Right ventricle myocardium superior (tissue), 1 donor: ENCODE data around the gene TMEM72. TPM values are rescaled to one million over a fixed set of nuclear protein-coding genes. Genes with fewer than 3 reads are reported as not detected.
"Not testable (repeated sequence)": the region's sequence is repeated elsewhere in the genome, so short reads cannot be mapped to it uniquely, and the experiment has no call there.

ENCODE experiments used
- ATAC-seq: fragments of 200-7000 bp; cut with Tn5 transposase; one replicate; pipeline ENCODE4 v1.9.1; 2020; ENCODE audit warnings: mild to moderate bottlenecking; ENCODE audit not compliant: poor library complexity
- DNase-seq: peaks from one replicate; pipeline ENCODE4 v3.0.0-alpha.2; 2020
- intact Hi-C: fragments of 100-400 bp; cut with DNase I; formaldehyde crosslinking; loops from one replicate; pipeline ENCODE4 v1.11.2; 2022
- long read RNA-seq: library from polyadenylated mRNA; unstranded; transcript quantifications from one replicate; pipeline ENCODE4 v2.0.0, GENCODE V29; 2021
- total RNA-seq: library from RNA; stranded (reverse); fragmentation: NEBNext Ultra II Directional; extraction: Animal tissue kit (Norgen Biotek cat#: 25700); gene quantifications from one replicate; pipeline ENCODE4 v1.2.1, GENCODE V29; 2021
- donor health status: DM: no; HTN: yes; CAD: no; lungs with severe emphysema.

Gene TMEM72
- total RNA-seq, result not detected
- long read RNA-seq, result 0 reads

DNA sequence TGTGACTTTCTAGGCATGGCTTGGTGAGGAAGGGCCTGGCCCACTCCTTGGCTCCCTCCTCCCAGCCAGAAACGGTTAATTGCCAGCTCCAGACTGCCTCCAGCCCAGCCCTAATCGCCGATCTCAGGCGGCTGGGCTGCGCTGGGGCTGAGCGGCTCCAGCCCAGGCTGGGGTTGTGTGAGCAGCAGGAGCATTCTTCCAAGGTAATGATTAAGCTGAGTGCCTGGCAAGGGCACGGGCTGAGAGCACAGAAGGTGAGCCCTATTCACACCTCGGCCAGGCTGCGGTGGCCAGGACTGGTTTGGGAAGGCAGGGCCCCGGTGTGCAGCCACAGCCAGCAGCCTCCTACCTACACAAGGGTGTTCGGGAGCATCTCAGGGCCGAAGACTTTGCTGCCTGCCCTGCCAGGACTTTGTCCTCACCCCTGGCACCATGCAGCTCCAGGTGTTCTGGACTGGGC lies at the start of gene TMEM72:
TMEM72 (plus strand) TSS at position 257 of the 460 bp plus-strand sequence; CDS start at position 433, 176 bp downstream.
- peak; percentile 85 for ATAC-seq
- intact Hi-C loops, result no loop called here
- DNase-seq, result no peak

- intact Hi-C loops, result no loop called here
- ATAC-seq, result no peak
- no peak for DNase-seq
These were observed 49.0 kb upstream of the TMEM72 start for GRCh38 chr10:44862006-44862751.

DNA sequence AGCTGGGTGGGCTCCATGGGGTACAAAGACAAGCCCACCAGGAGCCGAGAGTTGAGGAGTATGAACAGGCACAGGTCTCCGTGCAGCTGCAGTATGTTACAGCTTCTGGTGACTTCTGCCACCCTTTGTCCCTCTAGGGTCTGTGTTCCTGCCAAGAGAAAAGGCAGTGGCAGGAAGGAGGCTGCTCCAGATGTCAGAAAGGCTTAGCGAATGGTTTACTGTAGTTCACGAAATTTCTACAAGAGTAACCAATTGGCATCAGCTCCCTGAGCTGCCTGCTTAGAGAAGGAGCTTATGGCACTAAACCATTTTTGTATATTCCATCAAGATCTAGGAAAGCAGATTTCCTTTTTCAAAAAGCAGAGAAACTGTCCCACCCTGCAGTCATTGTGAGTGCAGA lies 48.2 kb upstream of the TMEM72 start:
- intact Hi-C loops, result no loop called here
- DNase-seq, result no peak
- no peak for ATAC-seq

- no peak for ATAC-seq
- DNase-seq, result no peak
- intact Hi-C loops, result loop anchor here (2.0 kb wide), 1 partner anchor 1191 kb away; no protein-coding TSS in a partner anchor
These were observed 47.6 kb upstream of the TMEM72 start for GRCh38 chr10:44863344-44864047.

DNA sequence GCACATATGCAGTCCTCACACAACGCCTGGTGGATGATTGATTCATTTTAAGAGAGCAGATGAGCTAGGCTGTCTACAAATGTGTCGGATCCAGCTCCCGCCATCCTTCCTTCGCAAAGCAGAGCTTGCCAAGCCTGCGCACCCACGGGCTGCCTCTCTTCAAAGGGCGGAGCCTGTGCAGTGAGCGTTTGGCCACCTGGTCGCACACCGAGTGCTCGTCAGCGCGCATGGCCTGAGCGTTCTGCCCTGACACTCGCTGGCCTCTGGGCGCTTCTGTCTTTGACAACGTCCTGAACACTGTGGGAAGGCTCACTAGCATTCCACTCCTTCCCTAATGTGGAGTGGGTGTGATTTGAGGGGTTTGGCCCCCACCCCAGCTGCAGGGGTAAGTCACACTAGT lies 47.1 kb upstream of the TMEM72 start:
- intact Hi-C loops, result loop anchor here (2.0 kb wide), 1 partner anchor 1191 kb away; no protein-coding TSS in a partner anchor
- ATAC-seq (peak; percentile 54), DNase-seq (peak; percentile 52)

DNA sequence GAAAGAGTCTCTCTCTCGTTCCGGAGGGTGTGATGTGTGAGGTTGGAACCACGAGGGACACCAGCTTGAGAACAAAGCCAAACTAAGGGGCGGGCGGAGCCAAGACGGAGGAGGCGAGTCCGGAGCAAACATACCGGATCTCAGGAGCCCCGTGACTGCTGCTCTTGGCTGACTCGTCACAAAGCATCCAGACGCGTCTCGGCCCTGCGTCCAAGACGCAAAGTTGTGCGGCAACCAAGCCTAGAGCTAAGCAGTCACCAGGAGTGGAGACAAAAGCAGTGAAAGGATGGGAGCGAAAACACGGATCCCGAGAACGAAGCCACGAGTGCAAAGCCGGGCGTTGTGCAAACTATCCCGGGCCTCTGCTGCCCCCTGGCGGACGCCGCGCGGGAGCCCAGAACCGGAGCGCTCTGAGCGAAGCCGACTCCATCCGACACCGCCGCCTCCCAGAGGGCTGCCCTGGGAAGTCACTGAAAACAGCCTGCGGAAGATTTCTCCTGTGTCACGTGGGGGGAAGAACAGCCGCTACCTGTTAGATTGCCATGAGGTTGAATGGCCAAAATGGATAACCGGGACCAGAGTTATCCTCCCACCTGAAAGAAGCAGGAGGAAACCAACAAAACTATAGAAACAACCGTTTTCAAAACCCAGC lies 46.4 kb upstream of the TMEM72 start:
- DNase-seq (peak; percentile 95), ATAC-seq (peak; percentile 98)
- intact Hi-C loops, result loop anchor here (2.0 kb wide), 1 partner anchor 1192 kb away; no protein-coding TSS in a partner anchor

GRCh38 chr10:44865289-44865671 lies 45.9 kb upstream of the TMEM72 start:
- intact Hi-C loops, result loop anchor here (2.0 kb wide), 1 partner anchor 1192 kb away; no protein-coding TSS in a partner anchor
- DNase-seq (peak; percentile 66), ATAC-seq (peak; percentile 19)

GRCh38 chr10:44866367-44866766 lies 44.8 kb upstream of the TMEM72 start:
- ATAC-seq, DNase-seq, intact Hi-C loops: not testable (repeated sequence)

- intact Hi-C loops, result no loop called here
- DNase-seq, result no peak
- no peak for ATAC-seq
These were observed 41.1 kb upstream of the TMEM72 start for GRCh38 chr10:44870031-44870430.

DNA sequence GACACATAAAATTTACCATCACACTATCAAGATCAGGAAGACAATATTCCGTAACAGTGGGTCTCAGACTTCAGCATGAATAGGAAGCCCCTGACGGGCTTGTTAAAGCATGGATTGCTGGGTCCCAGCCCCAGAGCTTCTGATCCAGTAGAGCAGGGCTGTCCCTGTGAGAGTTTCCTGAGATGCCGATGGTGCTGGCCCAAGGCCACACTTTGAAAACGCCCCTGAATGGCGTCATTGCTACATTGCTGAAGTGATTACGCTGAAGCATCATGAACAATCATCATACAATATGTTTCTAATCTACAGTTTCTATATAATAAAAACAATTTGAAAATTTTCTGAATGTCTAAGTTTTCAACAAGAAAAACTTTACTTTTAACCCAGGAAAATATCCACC lies 38.0 kb upstream of the TMEM72 start:
- intact Hi-C loops, result no loop called here
- peak; percentile 66 for ATAC-seq

DNA sequence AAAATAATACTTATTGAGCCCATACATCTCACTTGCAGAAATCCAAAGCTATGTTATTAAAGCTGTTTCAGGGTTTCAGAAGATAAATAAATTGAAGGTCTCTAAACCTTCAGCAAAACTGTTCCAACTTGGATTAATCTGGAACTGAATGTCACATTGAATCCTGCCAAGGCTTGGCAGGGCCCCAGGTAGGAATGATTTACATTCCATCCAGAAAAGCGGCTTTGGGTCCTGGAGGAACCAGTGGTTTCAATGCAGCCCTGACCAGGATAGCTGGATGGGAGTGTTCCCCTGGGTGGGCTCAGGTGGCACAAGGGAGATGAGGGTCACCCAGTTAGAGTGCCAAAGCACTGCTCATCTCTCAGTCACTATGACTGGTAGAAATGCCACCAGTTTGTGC lies 37.0 kb upstream of the TMEM72 start:
- intact Hi-C loops, result no loop called here
- DNase-seq (no peak), ATAC-seq (peak; percentile 30)

More for the DNA sequence above, 38.0 kb upstream of the TMEM72 start:
- peak; percentile 63 for DNase-seq

DNA sequence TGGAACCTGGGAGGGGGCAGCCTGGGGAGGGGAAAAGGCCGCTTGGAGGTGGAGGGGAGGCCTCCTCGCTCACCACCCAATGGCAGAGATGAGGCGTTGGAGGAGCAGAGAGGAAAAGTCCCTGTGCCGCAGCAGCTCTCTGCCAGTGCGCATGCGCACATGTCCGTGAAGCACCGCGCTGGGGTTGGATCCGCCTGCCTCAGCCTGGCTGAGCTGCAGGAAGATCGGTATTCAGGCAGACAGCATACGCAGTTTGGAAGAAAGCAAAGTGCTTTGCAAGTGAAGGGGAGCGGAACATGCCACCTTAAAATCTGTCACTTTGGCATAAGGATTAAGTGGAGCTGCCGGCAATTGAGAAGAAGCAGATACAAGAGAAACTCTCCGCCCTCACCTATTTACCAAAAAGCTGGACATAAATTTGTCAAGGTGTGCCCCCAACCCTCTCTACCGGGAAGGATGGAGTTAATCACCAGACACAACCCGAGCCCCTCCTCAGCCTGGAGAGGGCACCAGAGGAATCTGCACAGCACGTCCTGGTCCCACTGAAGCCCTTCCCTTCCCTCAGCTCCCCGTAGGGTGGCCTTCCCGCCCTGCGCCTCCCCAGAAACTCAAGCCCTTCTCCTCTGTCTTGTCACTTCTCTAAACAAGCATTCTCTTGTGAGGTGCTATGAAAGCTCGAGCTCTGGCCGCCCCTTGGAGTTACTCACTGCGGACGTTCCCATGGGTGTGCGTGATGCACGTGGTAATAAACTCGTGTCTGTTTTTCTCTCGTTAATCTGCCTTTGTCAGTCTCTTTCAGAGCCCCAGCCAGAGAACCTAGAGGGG lies 32.2 kb upstream of the TMEM72 start:
- DNase-seq (peak; percentile 93), ATAC-seq (peak; percentile 95)
- intact Hi-C loops, result no loop called here

- DNase-seq (no peak), ATAC-seq (peak; percentile 25)
- intact Hi-C loops, result no loop called here
These were observed 31.6 kb upstream of the TMEM72 start for GRCh38 chr10:44879531-44879899.

DNA sequence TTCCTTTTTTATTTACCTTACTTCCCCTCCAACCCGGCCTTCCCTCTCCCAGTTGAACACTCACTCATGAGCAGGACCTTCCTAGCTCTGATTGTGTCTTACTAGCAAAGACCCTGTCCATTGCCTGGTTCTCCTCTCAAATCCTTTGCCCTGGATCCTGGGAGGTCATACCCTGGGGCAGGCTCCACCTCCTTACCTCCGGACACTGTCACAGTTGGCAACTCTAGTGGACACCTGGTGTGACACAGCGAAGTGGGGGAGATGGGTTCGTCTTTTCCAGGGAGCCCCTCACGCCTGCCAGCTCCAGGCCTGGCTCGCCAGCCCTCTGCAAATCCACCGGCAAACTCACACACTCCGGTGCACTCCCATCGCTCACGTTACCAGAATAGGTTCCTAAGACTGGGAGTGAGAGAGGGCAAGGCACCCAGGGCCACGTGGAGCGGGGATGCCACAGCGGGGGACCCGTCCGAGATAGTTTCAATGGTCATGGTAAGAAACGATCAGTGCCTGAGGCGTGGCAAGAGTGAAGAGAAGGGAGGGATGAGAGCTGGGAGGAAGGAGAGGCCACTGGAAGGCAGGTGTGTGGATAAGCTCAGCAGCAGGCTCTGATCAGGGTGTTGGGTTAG lies 30.9 kb upstream of the TMEM72 start:
- DNase-seq, result no peak
- intact Hi-C loops, result no loop called here
- ATAC-seq, result no peak

- no peak for ATAC-seq
- intact Hi-C loops, result no loop called here
- DNase-seq, result no peak
These were observed 29.5 kb upstream of the TMEM72 start for GRCh38 chr10:44881649-44882048.

DNA sequence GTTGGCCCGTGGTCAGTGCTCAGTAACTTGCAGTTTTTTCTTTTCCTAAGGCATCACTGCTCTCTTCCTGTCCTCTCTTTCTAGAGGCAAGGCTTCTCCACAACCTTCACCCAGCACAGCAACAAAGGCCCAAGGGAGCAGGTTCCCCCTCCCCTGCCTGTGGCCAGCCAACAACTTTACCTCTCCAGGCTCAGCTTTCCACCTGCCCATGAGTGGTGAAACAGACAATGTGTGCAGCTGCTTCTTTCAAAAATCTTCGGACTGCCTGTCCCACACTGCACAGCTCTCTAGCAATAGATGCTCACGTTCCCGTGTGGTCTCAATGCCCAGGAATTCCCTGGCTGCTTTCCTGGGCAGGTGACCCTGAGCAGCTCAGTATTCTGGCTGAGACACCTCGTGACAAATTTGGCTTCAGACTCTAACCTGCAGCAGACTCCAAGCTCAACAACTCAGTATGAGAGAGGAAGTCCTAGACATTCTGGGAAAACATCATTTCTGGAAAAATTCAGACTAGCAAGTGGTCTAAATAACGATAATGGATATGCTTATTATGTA lies 28.9 kb upstream of the TMEM72 start:
- ATAC-seq, result no peak
- DNase-seq, result no peak
- intact Hi-C loops, result no loop called here

- ATAC-seq, result no peak
- no peak for DNase-seq
- intact Hi-C loops, result no loop called here
These were observed 27.4 kb upstream of the TMEM72 start for GRCh38 chr10:44883593-44884331.
